Activated CD4-positive, alpha-beta T cell treated with anti-CD3 and anti-CD28 coated beads for 36 hours (primary cell): ENCODE measurements around the gene PIANP. TPM values are rescaled to one million over a fixed set of nuclear protein-coding genes. Genes with fewer than 3 reads are reported as not detected.

Source experiments
- ATAC-seq: fragments of 200-7000 bp; cut with Tn5 transposase; one replicate; pipeline ENCODE4 v1.10.0; 2021; ENCODE audit warnings: mild to moderate bottlenecking, moderate library complexity
- CTCF ChIA-PET: fragments of 350-600 bp; sonication (Branson Sonifier 250); formaldehyde crosslinking; loops from one replicate; lab custom pipeline; 2021; ENCODE audit warnings: antibody characterized with exemption; lab: Charles Lee
- POLR2A ChIA-PET: fragments of 350-600 bp; sonication (Branson Sonifier 250); formaldehyde crosslinking; loops from one replicate; lab custom pipeline; 2021; ENCODE audit warnings: antibody characterized with exemption, inconsistent platforms; lab: Charles Lee
- DNase-seq: peaks from one replicate; pipeline ENCODE4 v3.0.0-alpha.2; 2020
- H3K27ac Mint-ChIP-seq: one replicate; pipeline ENCODE4 v1.8.0; 2021; ENCODE audit warnings: mixed read lengths
- H3K27me3 Mint-ChIP-seq: one replicate; pipeline ENCODE4 v1.8.0; 2021; ENCODE audit warnings: mixed read lengths
- H3K36me3 Mint-ChIP-seq: one replicate; pipeline ENCODE4 v1.8.0; 2021; ENCODE audit warnings: low read depth, mixed read lengths
- H3K4me1 Mint-ChIP-seq: one replicate; pipeline ENCODE4 v1.8.0; 2021; ENCODE audit warnings: mixed read lengths
- H3K4me3 Mint-ChIP-seq: one replicate; pipeline ENCODE4 v1.8.0; 2021; ENCODE audit warnings: mild to moderate bottlenecking, moderate library complexity, mixed read lengths
- H3K9me3 Mint-ChIP-seq: one replicate; pipeline ENCODE4 v1.8.0; 2021; ENCODE audit warnings: low read depth, mixed read lengths
- intact Hi-C, 2 experiments: fragments of 100-400 bp; cut with DNase I in 1 of 2; cut with micrococcal nuclease in 1 of 2; formaldehyde crosslinking; loops; one replicate each; pipeline versions ENCODE4 v1.14.2 to v1.15.1; 2022 to 2024; cut with DNase I, micrococcal nuclease
- total RNA-seq, 2 experiments: library from RNA; stranded (reverse); gene quantifications; one replicate each; pipeline ENCODE4 v1.2.3, GENCODE V29; 2021

The PIANP gene
- total RNA-seq, 2 experiments from 2014 or later = 0.32 to 0.93 TPM

- H3K27ac Mint-ChIP-seq = no peak overlapping the region
- H3K9me3 Mint-ChIP-seq = peaks cover 2% of the 10 kb centered on the region
- H3K4me1 Mint-ChIP-seq = peaks cover 13% of the 10 kb centered on the region
- no peak for DNase-seq
- H3K27me3 Mint-ChIP-seq = no peaks in the 10 kb centered on the region
- H3K36me3 Mint-ChIP-seq = peaks cover 60% of the 10 kb centered on the region
- intact Hi-C loops = no loop called here
- POLR2A ChIA-PET = interaction anchor here (0.6 to 0.7 kb wide), 2 partner anchors 42 to 115 kb away, joined by 4 read pairs; no protein-coding TSS in a partner anchor
- no peak overlapping the region for H3K4me3 Mint-ChIP-seq
- CTCF ChIA-PET = interaction anchor here (0.6 to 1.8 kb wide), 2 partner anchors 14 to 448 kb away, joined by 3 to 5 read pairs; no protein-coding TSS in a partner anchor
- ATAC-seq = no peak
Observed at GRCh38 chr12:6667559-6668210, 32.9 kb downstream of the PIANP start.

GRCh38 chr12:6666211-6666610, 34.4 kb downstream of the PIANP start:
- DNase-seq (no peak), ATAC-seq (no peak)
- ChIA-PET POLR2A (interaction anchor here (0.5 kb wide), 1 partner anchor 53 kb away, joined by 8 read pairs; no protein-coding TSS in a partner anchor), CTCF (interaction anchor here (0.7 to 1.8 kb wide), 4 partner anchors 8 to 203 kb away, joined by 4 to 5 read pairs (median 4); partner anchors contain the start of gene ZNF384)
- intact Hi-C loops = no loop called here
- peaks cover 21% of the 10 kb centered on the region for H3K4me1 Mint-ChIP-seq
- no peaks in the 10 kb centered on the region for H3K27me3 Mint-ChIP-seq
- no peak overlapping the region for H3K27ac Mint-ChIP-seq
- no peak overlapping the region for H3K4me3 Mint-ChIP-seq
- peaks cover 2% of the 10 kb centered on the region for H3K9me3 Mint-ChIP-seq
- peaks cover 46% of the 10 kb centered on the region for H3K36me3 Mint-ChIP-seq

- Mint-ChIP-seq H3K27ac (no peak overlapping the region), H3K4me3 (no peak overlapping the region), H3K9me3 (peaks cover 2% of the 10 kb centered on the region), H3K36me3 (peaks cover 38% of the 10 kb centered on the region), H3K4me1 (peaks cover 21% of the 10 kb centered on the region), H3K27me3 (no peaks in the 10 kb centered on the region)
- ATAC-seq (no peak), DNase-seq (no peak)
- ChIA-PET CTCF (interaction anchor here (0.6 to 2.8 kb wide), 9 partner anchors 19 to 188 kb away, joined by 3 to 15 read pairs (median 4); partner anchors contain the start of genes USP5 and ZNF384), POLR2A (interaction anchor here (0.9 kb wide), 1 partner anchor 59 kb away, joined by 5 read pairs; the partner anchor contains the start of gene COPS7A)
- intact Hi-C loops = no loop called here
Observed at GRCh38 chr12:6664902-6665301, 35.7 kb downstream of the PIANP start.

- intact Hi-C loops = loop anchor here (1.0 to 2.0 kb wide), 15 partner anchors 21 to 1363 kb away; partner anchors contain the start of genes COPS7A (in 2 of the 2), USP5 (in 2 of the 2), ZNF384 (in 2 of the 2) and CHD4 (in 1 of the 2)
- H3K27ac Mint-ChIP-seq = peak within 1 kb of the TSS; percentile 91
- peaks cover 27% of the 10 kb centered on the region for H3K36me3 Mint-ChIP-seq
- peak; percentile 98 for ATAC-seq
- H3K4me3 Mint-ChIP-seq = peak within 1 kb of the TSS; percentile 84
- H3K27me3 Mint-ChIP-seq = no peaks in the 10 kb centered on the region
- ChIA-PET POLR2A (interaction anchor here (0.6 to 0.9 kb wide), 2 partner anchors 12 to 26 kb away, joined by 3 read pairs; no protein-coding TSS in a partner anchor), CTCF (interaction anchor here (0.7 to 2.8 kb wide), 8 partner anchors 21 to 210 kb away, joined by 3 to 15 read pairs (median 4); partner anchors contain the start of genes SPSB2, USP5 and ZNF384)
- H3K9me3 Mint-ChIP-seq = peaks cover 2% of the 10 kb centered on the region
- DNase-seq = peak; percentile 98
- peaks cover 24% of the 10 kb centered on the region for H3K4me1 Mint-ChIP-seq
Observed at GRCh38 chr12:6662906-6663742, 37.5 kb downstream of the PIANP start, which contains the start of gene ING4. ING4 (minus strand) TSS chr12:6663119; CDS start chr12:6663101, 18 bp downstream.

GRCh38 chr12:6662602-6662905, 38.1 kb downstream of the PIANP start:
- peak overlapping the region; percentile 84 for H3K4me3 Mint-ChIP-seq
- intact Hi-C loops = loop anchor here (2.0 kb wide), 4 partner anchors 46 to 526 kb away; partner anchors contain the start of genes COPS7A (in 1 of the 2), IFFO1 (in 1 of the 2) and PEX5 (in 1 of the 2)
- H3K27ac Mint-ChIP-seq = peak overlapping the region; percentile 91
- ATAC-seq (peak; percentile 57), DNase-seq (no peak)
- no peaks in the 10 kb centered on the region for H3K27me3 Mint-ChIP-seq
- peaks cover 24% of the 10 kb centered on the region for H3K4me1 Mint-ChIP-seq
- ChIA-PET CTCF (interaction anchor here (1.3 kb wide), 1 partner anchor 61 kb away, joined by 3 read pairs; the partner anchor contains the start of gene COPS7A), POLR2A (no interaction called here)
- peaks cover 2% of the 10 kb centered on the region for H3K9me3 Mint-ChIP-seq
- peaks cover 21% of the 10 kb centered on the region for H3K36me3 Mint-ChIP-seq

GRCh38 chr12:6653987-6654386, 46.6 kb downstream of the PIANP start:
- ATAC-seq (no peak), DNase-seq (no peak)
- Mint-ChIP-seq H3K9me3 (no peaks in the 10 kb centered on the region), H3K27me3 (no peaks in the 10 kb centered on the region), H3K36me3 (peaks cover 20% of the 10 kb centered on the region), H3K4me3 (no peak overlapping the region), H3K4me1 (peaks cover 3% of the 10 kb centered on the region), H3K27ac (no peak overlapping the region)
- ChIA-PET POLR2A (no interaction called here), CTCF (interaction anchor here (1.0 kb wide), 2 partner anchors 30 to 181 kb away, joined by 3 to 4 read pairs; no protein-coding TSS in a partner anchor)
- intact Hi-C loops = no loop called here

- CTCF ChIA-PET = interaction anchor here (0.7 to 1.0 kb wide), 3 partner anchors 30 to 137 kb away, joined by 3 to 4 read pairs (median 4); no protein-coding TSS in a partner anchor
- H3K4me1 Mint-ChIP-seq = no peaks in the 10 kb centered on the region
- POLR2A ChIA-PET = no interaction called here
- intact Hi-C loops = no loop called here
- no peak for ATAC-seq
- no peaks in the 10 kb centered on the region for H3K27me3 Mint-ChIP-seq
- H3K4me3 Mint-ChIP-seq = no peak overlapping the region
- H3K27ac Mint-ChIP-seq = no peak overlapping the region
- no peak for DNase-seq
- no peaks in the 10 kb centered on the region for H3K9me3 Mint-ChIP-seq
- peaks cover 17% of the 10 kb centered on the region for H3K36me3 Mint-ChIP-seq
Observed at GRCh38 chr12:6653342-6653741, 47.3 kb downstream of the PIANP start.

- no peak overlapping the region for H3K27ac Mint-ChIP-seq
- POLR2A ChIA-PET = interaction anchor here (0.5 kb wide), 1 partner anchor 37 kb away, joined by 4 read pairs; no protein-coding TSS in a partner anchor
- no peak overlapping the region for H3K4me3 Mint-ChIP-seq
Observed at GRCh38 chr12:6652391-6652790, 48.2 kb downstream of the PIANP start.

GRCh38 chr12:6650832-6651231, 49.8 kb downstream of the PIANP start:
- ATAC-seq = no peak
- H3K27me3 Mint-ChIP-seq = no peaks in the 10 kb centered on the region
- H3K4me1 Mint-ChIP-seq = peaks cover 10% of the 10 kb centered on the region
- DNase-seq = no peak
- H3K27ac Mint-ChIP-seq = peak overlapping the region; percentile 14
- ChIA-PET CTCF (interaction anchor here (1.0 kb wide), 1 partner anchor 30 kb away, joined by 3 read pairs; no protein-coding TSS in a partner anchor), POLR2A (no interaction called here)
- intact Hi-C loops = no loop called here
- no peaks in the 10 kb centered on the region for H3K9me3 Mint-ChIP-seq
- H3K36me3 Mint-ChIP-seq = peaks cover 26% of the 10 kb centered on the region
- no peak overlapping the region for H3K4me3 Mint-ChIP-seq

More at GRCh38 chr12:6652391-6652790, 48.2 kb downstream of the PIANP start:
- DNase-seq = no peak
- Mint-ChIP-seq H3K36me3 (peaks cover 22% of the 10 kb centered on the region), H3K9me3 (no peaks in the 10 kb centered on the region), H3K4me1 (no peaks in the 10 kb centered on the region), H3K27me3 (no peaks in the 10 kb centered on the region)
- no peak for ATAC-seq
- CTCF ChIA-PET = interaction anchor here (0.7 to 1.0 kb wide), 3 partner anchors 29 to 138 kb away, joined by 3 to 4 read pairs (median 4); no protein-coding TSS in a partner anchor
- intact Hi-C loops = no loop called here

GRCh38 chr12:6647083-6647604, 53.5 kb downstream of the PIANP start, which contains the start of gene ACRBP:
ACRBP (minus strand) TSS chr12:6647432; CDS start chr12:6647366, 66 bp downstream.
- intact Hi-C loops = no loop called here

More at GRCh38 chr12:6647083-6647604, 53.5 kb downstream of the PIANP start, which contains the start of gene ACRBP:
- Mint-ChIP-seq H3K36me3 (peaks cover 29% of the 10 kb centered on the region), H3K4me3 (peak within 1 kb of the TSS; percentile 65), H3K4me1 (peaks cover 10% of the 10 kb centered on the region), H3K27ac (peak within 1 kb of the TSS; percentile 44), H3K9me3 (peaks cover 10% of the 10 kb centered on the region), H3K27me3 (no peaks in the 10 kb centered on the region)
- DNase-seq = peak; percentile 64
- ChIA-PET POLR2A (interaction anchor here (0.6 kb wide), 1 partner anchor 20 kb away, joined by 3 read pairs; no protein-coding TSS in a partner anchor), CTCF (interaction anchor here (0.6 to 1.3 kb wide), 5 partner anchors 19 to 76 kb away, joined by 3 to 5 read pairs (median 3); no protein-coding TSS in a partner anchor)
- ATAC-seq = peak; percentile 85
